NCI-H1694 treated with DMSO at 0.1 percent for 48 hours (cell line): ENCODE data around the gene CCDC61.
A peak's percentile ranks its signal among the peaks of the same experiment; 100 is the strongest.

Experiments used
- DNase-seq: peaks from one replicate; lab custom pipeline; 2025; lab: John Stamatoyannopoulos, UW

The CCDC61 gene

DNA sequence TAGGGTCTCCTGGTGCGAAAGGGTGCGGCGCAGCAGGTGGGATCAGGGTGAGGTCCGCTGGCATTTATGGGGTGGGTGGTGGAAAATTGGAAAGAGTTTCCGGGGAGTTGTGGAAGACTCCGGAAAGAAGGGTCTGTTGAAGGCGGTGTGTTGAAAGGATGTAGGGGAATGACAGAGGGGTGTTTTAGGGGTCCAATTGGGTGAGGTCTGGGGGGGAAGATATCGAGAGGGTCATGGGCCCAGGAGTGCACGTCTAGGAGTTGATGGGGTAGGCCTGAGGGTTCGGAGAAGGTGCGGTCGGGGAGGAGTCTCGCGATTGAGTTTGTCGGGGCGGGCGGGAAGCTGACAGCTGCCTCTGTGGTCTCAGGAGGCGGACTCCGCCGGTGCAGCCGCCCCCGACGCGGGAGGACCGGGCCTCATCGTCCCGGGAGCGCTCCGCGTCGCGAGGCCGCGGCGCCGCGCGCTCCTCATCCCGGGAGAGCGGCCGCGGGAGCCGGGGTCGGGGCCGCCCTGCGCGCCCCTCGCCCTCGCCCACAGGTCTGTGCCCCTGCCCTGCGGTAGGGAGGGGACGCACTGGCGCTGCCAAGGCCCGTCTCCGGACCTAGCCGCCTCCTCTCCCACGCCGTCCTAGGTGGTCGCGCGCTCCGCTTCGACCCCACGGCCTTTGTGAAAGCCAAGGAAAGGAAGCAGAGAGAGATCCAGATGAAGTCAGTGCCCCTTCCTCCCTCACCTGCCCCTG, 20.6 kb downstream of the CCDC61 start:
- peak; percentile 9 for DNase-seq

DNA sequence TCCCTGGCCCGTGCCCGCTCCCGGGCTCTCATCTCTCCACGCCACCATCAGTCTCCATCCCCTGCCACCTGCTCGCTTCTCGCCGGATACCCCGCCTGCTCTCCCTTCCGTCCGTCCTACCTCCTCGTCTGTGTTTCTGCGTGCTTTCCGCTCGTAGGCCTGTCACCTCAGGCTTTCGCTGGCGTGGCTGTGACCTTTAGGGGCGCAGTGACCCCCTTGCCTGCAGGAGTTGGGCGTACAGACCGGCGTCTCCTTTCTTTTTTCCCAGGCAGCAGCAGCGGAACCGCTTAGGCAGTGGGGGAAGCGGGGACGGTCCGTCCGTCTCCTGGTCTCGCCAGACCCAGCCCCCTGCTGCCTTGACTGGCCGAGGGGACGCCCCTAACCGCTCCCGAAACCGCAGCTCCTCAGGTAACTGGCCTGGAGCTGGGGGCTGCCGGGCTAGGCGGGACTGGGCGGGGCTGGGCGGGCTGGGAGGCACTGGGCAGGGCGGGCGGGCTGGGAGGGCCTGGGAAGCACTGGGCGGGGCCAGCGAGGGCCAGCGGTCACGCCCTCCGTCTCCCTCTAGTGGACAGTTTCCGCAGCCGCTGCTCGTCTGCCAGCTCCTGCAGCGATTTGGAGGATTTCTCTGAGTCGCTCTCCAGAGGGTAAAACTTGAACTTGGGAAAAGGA, 21.3 kb downstream of the CCDC61 start:
- DNase-seq = peak; percentile 56

DNA sequence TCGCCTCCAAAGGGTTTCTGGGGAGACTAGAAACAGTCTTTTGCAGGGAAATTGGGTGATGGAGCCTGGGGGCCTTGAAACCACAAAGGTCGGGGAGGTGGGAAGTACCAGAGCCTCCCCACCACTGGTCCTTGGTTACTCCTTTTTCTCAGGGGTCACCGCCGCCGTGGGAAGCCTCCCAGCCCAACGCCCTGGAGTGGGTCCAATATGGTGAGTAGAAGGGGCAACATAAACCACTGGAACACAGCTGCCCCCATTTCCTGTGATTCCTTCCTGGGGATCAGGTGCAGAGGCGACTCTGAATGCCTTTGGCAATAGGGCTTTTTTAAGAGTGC, 21.8 kb downstream of the CCDC61 start:
- DNase-seq = no peak

DNA sequence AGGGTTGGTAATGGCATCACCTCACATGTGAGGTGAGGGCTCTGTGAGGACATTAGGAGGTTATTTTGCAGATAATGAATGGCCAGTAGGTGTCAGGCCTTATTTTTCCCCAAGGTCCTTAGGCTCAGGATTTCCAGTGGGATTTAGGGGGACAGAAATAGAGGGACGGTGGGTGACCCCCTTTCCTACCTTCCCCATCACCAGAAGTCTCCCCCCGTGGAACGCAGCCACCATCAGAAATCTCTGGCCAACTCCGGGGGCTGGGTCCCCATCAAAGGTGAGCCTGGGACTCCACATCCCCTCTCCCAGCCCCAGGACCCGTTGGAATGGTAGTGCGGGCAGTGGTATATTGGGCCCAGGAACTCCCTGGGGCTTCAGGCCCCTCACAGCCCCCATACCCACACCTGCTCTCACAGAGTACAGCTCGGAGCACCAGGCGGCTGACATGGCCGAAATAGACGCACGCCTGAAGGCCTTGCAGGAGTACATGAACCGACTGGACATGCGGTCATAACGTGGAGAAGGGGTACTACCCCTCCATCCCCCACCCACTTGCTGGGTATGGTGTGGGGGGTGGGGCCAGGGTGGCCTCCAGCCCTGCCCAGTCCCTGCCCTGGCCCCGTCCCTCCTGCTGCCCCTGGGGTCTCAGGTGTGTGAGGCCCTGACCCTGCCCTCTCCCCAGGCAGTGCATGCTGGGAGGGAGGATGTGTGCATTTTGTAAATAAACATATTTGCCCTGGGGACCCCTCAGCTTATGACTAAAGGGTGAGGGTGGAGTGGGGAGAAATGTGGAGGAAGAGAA, 22.8 kb downstream of the CCDC61 start:
- no peak for DNase-seq

DNA sequence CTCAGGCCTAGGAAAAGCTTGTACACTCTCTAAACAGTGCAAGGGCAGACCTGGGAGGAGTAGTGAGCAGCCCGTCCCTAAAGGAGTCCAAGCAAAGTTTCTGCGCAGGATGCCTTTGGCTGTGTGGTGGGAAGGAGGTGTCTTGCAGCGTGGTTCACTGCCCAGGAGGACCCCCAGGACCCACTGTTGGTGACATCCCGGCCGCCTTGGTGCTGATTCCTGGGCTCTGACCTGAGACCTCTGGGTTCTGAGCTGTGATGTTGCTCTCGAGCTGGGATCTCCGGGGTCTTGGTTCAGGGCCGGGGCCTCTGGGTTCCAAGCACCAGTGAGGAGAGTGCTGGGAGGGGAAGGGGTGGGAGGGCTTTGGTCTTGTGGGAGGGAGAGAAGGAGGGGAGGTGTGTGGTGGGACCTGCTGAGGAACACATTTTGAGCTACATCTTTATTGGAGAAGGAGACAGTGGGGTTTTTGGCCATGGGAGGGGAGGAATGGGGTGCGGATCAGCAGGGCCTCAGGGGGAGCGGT, 23.5 kb downstream of the CCDC61 start:
- DNase-seq = no peak

DNA sequence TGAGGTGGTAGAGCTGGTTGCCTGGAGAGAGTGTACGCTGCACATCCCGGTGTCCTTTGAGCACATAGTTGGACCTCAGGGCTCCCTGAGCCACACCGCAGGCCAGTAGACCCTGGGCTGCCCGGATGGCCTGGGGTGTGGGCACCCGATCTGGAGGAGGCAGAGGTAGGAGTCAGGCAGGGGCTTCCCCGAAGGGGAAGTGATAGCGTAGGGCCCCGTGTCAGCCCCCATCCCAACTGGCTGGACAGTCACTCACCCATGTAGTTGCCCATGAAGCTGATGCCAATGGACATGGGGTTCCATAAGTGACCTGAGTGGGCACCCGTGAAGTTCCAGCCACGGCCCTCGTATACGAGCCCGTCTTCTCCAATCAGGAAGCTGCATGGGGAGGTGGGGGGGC, 24.0 kb downstream of the CCDC61 start:
- no peak for DNase-seq

DNA sequence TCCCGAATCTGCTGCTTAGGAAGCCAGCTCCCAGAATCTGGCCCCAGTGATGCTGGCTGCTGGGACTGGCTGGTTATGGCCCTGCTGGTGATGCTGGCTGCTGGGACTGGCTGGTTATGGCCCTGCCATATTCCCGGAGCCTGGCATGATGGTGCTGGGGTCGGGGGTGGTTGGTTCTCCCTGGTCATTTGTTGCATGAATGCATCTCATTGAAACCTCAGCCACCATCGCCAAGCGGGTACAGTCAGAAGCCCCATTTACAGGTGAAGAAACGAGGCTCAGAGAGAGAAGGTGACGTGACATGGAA, 25.5 kb downstream of the CCDC61 start:
- no peak for DNase-seq

DNA sequence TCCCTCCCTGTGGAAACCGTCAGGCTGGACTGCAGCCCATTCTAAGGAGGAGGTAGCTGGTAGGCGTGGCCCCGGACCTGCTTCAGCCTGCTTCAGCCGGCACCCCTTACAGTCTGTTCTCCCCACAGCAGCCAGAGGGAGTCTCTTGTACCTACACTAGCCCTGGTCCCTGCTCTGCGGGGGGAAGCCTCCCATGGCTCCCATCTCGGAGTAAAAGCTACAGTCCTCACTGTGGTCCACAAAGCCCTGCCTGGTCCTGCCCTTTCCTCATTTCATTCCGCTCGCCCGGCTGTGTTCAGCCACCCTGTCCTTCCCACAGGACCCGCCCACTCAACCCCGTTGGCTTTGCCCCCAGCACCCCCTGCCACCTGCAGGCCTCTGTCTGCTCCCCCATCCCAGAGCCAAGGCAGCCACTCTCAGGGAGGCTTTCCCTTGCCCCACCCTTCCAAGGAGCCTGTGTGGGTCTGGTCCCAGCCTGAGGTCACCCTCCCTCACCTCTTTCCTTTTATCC, 26.3 kb downstream of the CCDC61 start:
- no peak for DNase-seq

DNA sequence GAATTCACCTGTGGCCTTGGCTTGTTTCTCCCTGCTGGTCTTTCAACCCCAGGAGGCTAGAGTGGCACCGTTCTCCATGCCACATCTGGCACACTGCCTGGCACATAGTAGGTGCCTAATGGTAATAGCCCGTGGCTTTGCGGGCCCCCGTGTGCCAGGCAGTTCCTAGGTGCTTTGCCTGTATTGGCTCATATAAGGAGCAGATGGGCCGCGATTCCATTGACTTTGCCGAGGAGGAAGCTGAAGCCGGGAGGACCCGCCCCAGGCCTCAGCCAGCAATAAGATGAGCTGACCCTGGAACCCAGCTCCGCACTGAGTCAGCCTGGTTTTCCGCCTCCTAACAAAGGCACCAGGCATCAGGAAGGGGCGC, 26.8 kb downstream of the CCDC61 start:
- no peak for DNase-seq

DNA sequence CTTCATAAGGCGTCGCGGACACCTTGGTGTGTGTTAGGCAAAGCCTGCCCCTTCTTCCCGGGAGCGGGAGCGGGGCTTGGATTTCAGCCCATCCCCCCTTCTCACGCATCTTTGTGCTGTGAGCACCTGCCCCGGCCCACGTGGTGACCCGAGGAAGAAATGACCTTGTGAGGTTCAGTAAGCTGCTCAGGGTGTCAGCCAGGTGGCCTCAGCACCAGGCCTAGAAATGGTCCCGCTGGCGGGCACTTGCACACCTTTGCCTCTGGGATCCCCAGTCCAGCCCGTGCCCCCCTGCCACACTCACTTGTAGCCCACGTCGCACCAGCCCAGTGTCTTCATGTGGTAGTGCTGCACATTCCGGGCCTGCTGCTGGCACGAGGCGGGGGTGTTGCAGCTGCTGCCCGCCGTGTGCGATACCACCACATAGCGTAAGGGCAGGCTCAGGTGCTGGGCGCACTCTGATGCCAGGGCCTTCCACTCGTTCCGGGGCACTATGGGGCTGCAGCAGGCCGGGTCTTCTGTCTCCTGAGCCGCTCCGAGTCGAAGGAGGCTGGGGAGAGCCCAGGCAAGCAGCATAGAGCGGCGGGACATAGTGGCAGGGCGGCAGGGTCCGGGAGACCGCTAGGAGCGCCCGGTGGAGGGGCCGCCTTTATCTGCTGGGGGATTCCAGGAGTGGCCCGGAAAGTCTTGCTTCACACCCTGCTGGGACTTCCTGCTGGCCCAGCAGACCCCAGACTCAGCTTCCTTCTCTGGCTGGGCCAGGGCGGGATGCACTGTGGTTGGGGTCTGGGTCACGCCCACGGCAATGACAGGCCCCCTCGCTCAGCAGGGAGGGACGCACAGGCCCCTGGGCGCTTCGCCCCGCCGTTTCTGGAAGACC, 27.4 kb downstream of the CCDC61 start, which contains the start of gene PGLYRP1:
PGLYRP1 (minus strand) TSS at position 623 of the 880 bp plus-strand sequence; CDS start at position 591, 32 bp downstream.
- DNase-seq = no peak

DNA sequence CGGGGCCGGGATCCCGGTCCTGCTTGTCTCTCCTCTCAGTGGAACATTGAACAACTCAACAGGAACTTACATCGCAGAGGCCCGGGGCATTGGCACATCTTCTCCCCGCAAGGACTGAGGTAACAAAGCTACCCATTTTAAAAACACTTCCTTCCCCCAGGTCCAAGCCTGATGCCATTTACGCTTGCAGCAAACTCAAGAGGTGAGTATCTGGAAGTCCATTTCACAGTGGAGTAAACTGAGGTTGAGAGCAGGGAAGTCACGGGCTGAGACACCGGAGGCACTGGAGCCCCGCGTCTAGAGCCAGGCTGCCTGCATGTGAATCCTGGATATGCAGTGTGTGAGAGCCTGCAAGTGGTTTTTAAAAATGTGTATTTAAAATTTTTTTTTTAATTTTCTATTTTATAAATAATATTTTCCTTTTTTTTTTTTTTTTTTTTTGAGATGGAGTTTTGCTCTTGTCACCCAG, 28.1 kb downstream of the CCDC61 start:
- no peak for DNase-seq

DNA sequence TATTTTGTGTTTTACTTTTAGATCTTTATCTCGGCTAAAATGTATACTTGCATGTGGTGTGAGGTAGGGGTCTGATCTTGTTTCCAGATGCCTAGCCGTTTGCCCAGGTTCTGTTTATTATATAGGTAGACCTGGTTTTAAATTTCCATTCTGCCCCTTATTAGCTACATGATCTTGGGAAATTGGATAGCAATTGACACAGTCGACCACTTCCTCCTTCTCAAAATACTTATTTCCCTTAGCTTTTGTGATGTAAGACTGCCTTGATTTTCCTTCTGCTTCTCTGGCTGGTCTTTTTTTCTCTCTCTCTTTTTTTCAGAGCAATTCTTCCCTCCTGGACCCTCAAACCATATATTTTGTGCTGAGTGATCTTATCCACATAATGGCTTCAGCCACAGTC, 30.6 kb downstream of the CCDC61 start:
- DNase-seq = no peak

DNA sequence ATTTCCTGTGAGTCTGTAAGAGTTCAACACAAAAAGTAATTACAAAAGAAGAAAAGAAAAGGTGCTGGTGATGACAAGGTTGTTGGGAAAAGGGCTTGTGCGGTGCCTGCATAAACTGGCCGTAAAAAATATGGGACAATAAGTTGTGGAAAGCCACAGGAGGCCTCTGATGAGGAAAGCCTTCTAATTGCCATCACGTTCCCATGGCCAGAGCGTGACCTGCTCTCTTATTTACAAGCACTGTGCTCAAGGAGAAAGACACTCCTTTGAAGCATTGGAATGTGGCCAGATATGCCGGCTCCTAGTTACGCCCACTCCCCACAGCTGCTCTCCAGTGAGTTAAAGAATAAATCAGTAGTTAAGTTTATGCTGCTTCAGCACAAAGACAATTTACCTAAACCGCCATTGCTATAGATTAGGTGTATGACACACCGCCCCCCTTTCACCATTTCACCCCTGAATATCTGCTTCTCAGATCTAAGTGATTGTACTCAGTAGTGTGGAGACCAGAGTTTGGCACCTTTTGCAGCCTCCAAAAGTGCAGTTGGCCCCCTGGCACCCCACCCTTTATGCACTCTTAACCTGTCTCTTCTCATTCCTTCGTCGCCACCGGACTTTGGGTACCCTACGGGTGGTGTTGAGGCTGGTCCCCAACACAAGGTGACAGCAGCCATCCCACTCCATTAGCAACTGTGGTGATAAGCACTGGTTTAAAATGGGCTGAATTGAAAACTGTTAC, 35.7 kb downstream of the CCDC61 start:
- DNase-seq = no peak

DNA sequence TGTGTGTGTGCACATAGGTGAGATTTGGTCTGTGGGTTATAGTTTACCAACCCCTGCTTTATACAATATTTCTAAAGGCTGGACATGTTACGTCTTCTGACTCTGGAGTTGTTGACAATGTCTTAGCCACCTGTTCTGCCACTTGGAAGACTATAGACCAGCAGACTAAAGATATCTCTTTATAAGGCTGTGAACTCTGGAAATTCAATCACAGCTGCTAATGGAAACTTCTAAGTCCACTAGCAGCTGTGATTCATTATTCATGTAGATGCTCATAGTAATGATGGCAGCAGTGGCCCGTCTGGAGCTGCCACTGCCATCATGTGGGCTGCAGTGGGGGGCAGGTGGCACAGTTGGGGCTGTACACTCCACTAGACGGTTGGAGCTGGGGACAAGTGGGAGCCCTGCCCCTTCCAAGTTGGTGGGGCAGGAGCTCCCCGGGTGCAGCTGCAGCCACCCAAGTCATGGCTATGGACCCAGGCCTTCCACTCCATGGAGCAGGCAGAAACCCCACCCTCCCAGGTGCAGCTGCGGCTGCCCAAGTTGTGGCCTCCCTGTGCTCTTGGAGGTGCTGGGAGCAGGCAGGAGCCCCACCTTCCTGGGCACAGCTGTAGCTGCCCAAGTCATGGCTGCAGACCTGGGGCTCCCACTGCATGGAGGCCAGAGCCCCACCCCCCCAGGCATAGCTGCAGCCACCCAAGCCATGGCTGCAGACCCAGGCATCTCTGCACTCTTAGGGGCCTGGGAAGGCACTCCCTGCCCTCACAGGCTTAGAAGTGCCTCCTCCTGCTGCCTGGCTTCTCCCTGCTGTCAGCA, 36.7 kb downstream of the CCDC61 start:
- no peak for DNase-seq

DNA sequence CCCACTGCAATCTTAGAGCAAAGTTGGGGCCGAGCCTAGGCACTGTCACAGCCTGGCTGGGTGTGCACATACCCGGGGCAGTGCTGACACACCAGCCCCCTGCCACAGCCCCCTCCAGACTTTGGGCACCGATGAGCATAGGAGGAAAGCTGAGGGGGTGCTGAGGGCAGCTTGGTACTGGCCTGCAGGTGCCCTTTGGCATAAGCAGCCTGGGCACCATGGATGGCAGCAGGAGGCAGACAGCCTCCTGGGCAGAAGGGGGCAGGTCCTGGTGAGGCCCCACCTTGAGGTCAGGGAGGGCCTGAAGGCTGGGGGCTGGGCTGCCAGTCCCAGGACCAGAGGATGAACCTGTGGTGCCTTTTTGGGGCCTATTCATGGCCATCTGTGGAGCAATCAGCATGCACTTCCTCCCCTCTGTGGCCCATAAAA, 37.3 kb downstream of the CCDC61 start:
- no peak for DNase-seq

DNA sequence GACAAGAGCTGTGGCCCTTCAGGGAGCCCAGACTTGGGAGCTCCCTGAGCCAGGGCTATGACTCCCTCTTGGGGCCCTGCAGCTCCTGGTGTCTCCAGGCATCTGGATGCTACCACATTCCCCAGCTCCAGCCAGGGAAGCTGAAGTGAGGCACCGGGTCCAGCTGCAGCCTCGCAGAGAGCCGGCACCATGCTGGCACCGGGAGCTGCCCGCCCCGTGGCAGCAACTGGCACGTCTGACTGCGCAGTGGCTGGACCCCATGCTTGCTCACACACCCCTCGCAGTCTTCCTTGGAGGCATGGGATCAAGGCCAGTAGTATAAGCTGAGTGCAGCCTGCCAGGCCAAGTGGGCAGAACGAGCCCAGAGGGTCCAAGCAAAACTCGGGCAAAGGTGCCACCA, 38.1 kb downstream of the CCDC61 start:
- DNase-seq = no peak

DNA sequence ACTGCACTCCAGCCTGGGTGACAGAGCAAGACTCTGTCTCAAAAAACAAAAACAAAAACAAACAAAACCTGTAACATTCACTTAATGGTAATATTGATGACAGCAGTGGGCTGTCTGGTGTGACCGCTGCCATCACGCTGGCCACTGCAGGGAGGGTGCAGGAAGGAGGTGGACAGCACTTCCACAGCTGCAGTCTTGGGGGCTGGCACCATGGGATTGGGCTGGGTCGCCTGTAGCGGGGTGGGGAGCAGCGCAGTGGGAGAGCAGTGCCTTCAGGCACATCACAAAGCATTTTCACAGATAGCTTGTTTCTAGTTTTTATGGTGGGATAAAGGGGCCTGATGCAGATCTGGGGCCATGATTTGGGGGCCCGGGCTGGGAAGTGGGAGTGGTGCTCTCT, 40.3 kb downstream of the CCDC61 start:
- no peak for DNase-seq

DNA sequence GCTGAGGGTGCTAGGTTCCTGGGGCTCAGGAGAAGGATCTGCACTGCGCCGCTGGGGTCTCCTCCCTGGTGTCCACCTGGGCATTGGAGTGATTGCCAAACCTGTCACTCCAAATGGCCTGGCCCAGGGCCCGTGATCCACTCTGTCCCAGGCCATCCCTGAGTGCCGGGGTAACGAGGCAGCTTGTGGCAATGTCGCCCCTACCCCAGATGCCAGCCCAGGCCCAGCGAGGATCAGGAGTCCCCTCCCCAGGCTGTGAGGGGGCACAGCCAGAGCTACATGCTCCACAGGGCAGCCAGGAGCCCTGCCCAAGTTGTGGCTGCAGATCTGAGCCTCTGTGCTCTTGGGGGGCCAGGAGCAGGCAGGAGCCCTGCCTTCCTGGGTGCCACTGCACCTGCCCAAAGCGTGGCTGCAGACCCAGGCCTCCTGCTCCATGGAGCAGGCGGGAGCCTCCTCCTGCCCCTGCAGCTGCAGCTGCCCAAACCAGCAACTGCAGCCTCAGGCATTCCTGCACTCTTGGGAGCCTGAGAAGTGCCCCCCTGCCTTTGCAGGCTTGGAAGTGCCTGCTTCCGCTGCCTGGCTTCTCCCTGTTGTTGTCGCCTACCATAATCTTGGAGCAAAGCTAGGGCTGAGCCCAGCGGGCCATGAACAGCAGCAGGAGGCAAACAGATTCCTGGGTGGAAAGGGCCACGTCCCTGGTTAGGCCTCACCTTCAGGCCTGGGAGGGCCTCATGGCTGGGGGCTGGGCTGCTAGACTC, 40.9 kb downstream of the CCDC61 start:
- no peak for DNase-seq

DNA sequence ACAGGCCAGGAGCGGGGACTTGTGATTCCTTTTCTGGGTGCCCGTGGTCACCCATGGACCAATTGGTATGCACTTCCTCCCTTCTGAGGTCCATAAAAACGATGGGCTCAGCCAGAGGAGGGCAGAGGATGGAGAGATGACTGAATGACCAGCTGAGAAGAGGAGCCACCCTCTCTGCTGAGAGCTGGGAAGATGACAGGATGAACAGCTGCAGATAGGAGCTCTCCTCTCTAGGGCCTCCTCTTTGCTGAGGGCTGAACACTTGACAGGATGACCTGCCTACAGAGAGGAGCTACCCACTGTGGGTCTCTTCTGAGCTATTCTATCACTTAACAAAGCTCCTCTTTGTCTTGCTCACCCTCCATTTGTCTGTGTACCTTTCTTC, 41.5 kb downstream of the CCDC61 start:
- DNase-seq = no peak
